Spleen (tissue), 7 donors: ENCODE data around the gene FBXO10.

Experiments
- CTCF ChIP-seq, 11 experiments: fragments of 200-600 bp in 7 of 11; fragments of 450-650 bp in 4 of 11; sonication (generic) in 4 of 11; IDR thresholded peaks in 8 of 11; conservative IDR thresholded peaks in 3 of 11; 1 replicate in 7 of 11; 2 replicates in 4 of 11; pipeline versions ENCODE4 v1.4.0 to v1.8.0; 2016 to 2021; ENCODE audit warnings: antibody characterized with exemption in 11 of 11, inconsistent platforms in 4 of 11, mild to moderate bottlenecking in 1 of 11
- POLR2A ChIP-seq, 3 donors: fragments of 450-650 bp; IDR thresholded peaks; one replicate each; pipeline ENCODE4 v1.5.1; 2017; ENCODE audit warnings: antibody characterized with exemption in 3 of 3, mild to moderate bottlenecking in 1 of 3
- POLR2AphosphoS5 ChIP-seq, 3 donors: sonication (generic); formaldehyde crosslinking; IDR thresholded peaks; one replicate each; pipeline ENCODE4 v1.5.1; 2017; ENCODE audit warnings: antibody characterized with exemption in 3 of 3
- donor health status: DM: no; HTN: no; CAD: no; lungs with moderate emphysema.
- donor health status: DM: no; HTN: no; CAD: no.
- donor health status: DM: no; HTN: no; CAD: no.

GRCh38 chr9:37531699-37532098 is 44.5 kb downstream of the FBXO10 start:
- TF ChIP-seq CTCF (IDR thresholded peaks at IDR 0.05 in 8 of 11, conservative IDR thresholded peaks at IDR 0.05 in 3 of 11) (no peak), POLR2A (IDR thresholded peaks at IDR 0.05) (no peak), POLR2AphosphoS5 (IDR thresholded peaks at IDR 0.05) (peak in 2 of 3 donors; percentile 24 to 74)
